HEK293 (cell line): ENCODE results near the gene SDHD.

Experiments used
- BCL11A ChIP-seq: fragments of 450-650 bp; formaldehyde crosslinking; IDR thresholded peaks from 2 replicates; pipeline ENCODE4 v1.5.1; 2016; ENCODE audit warnings: low read depth, missing biosample characterization, missing genetic modification characterization
- EGR2 ChIP-seq: fragments of 450-650 bp; formaldehyde crosslinking; IDR thresholded peaks from 2 replicates; pipeline ENCODE4 v1.5.1; 2016; ENCODE audit warnings: low read depth, missing biosample characterization, missing genetic modification characterization
- GFI1B ChIP-seq: fragments of 450-650 bp; formaldehyde crosslinking; IDR thresholded peaks from 2 replicates; pipeline ENCODE4 v1.5.1; 2016; ENCODE audit warnings: missing biosample characterization, missing genetic modification characterization
- GLIS1 ChIP-seq: fragments of 450-650 bp; formaldehyde crosslinking; IDR thresholded peaks from 2 replicates; pipeline ENCODE4 v1.5.1; 2016; ENCODE audit warnings: missing biosample characterization, missing genetic modification characterization
- IKZF3 ChIP-seq: fragments of 450-650 bp; IDR thresholded peaks from 2 replicates; pipeline ENCODE4 v1.5.0; 2018; ENCODE audit warnings: missing biosample characterization, mild to moderate bottlenecking, missing genetic modification characterization, moderate library complexity
- MZF1 ChIP-seq: fragments of 450-650 bp; formaldehyde crosslinking; IDR thresholded peaks from 2 replicates; pipeline ENCODE4 v1.5.1; 2017; ENCODE audit warnings: missing biosample characterization, missing genetic modification characterization, borderline replicate concordance
- PRDM4 ChIP-seq: fragments of 450-650 bp; formaldehyde crosslinking; IDR thresholded peaks from 2 replicates; pipeline ENCODE4 v1.5.1; 2017; ENCODE audit warnings: missing biosample characterization, missing genetic modification characterization
- REPIN1 ChIP-seq: fragments of 450-650 bp; formaldehyde crosslinking; IDR thresholded peaks from 2 replicates; pipeline ENCODE4 v1.5.1; 2017; ENCODE audit warnings: missing biosample characterization, missing genetic modification characterization, low read depth
- SP2 ChIP-seq: fragments of 450-650 bp; formaldehyde crosslinking; IDR thresholded peaks from 2 replicates; pipeline ENCODE4 v1.5.1; 2016; ENCODE audit warnings: missing biosample characterization, missing genetic modification characterization
- TRIM28 ChIP-seq: IDR thresholded peaks from 2 replicates; pipeline ENCODE4 v1.6.1; 2011; ENCODE audit warnings: low read length, control low read depth, borderline replicate concordance
- ZBTB1 ChIP-seq: fragments of 450-650 bp; formaldehyde crosslinking; IDR thresholded peaks from 2 replicates; pipeline ENCODE4 v1.5.1; 2016; ENCODE audit warnings: missing biosample characterization, missing genetic modification characterization
- ZBTB10 ChIP-seq: fragments of 450-650 bp; formaldehyde crosslinking; IDR thresholded peaks from 2 replicates; pipeline ENCODE4 v1.5.1; 2016; ENCODE audit warnings: missing biosample characterization, missing genetic modification characterization
- ZBTB11 ChIP-seq: fragments of 450-650 bp; formaldehyde crosslinking; conservative IDR thresholded peaks from 2 replicates; pipeline ENCODE4 v1.5.1; 2016; ENCODE audit warnings: low read depth, missing biosample characterization, missing genetic modification characterization
- ZBTB20 ChIP-seq: fragments of 450-650 bp; formaldehyde crosslinking; IDR thresholded peaks from 2 replicates; pipeline ENCODE4 v1.5.1; 2016; ENCODE audit warnings: missing biosample characterization, missing genetic modification characterization
- ZBTB7A ChIP-seq: fragments of 450-650 bp; formaldehyde crosslinking; IDR thresholded peaks from 2 replicates; pipeline ENCODE4 v1.5.1; 2016; ENCODE audit warnings: low read depth, missing biosample characterization, missing genetic modification characterization
- ZNF157 ChIP-seq: fragments of 450-650 bp; formaldehyde crosslinking; IDR thresholded peaks from 2 replicates; pipeline ENCODE4 v1.5.1; 2016; ENCODE audit warnings: missing biosample characterization, missing genetic modification characterization
- ZNF335 ChIP-seq: fragments of 450-650 bp; formaldehyde crosslinking; conservative IDR thresholded peaks from 2 replicates; pipeline ENCODE4 v1.5.1; 2016; ENCODE audit warnings: missing biosample characterization, missing genetic modification characterization
- ZNF518A ChIP-seq: fragments of 450-650 bp; formaldehyde crosslinking; conservative IDR thresholded peaks from 2 replicates; pipeline ENCODE4 v1.5.1; 2016; ENCODE audit warnings: low read depth, missing biosample characterization, missing genetic modification characterization
- ZNF555 ChIP-seq: fragments of 450-650 bp; formaldehyde crosslinking; conservative IDR thresholded peaks from 2 replicates; pipeline ENCODE4 v1.5.1; 2017; ENCODE audit warnings: missing biosample characterization, mild to moderate bottlenecking, missing genetic modification characterization, inconsistent platforms
- ZNF600 ChIP-seq: fragments of 450-650 bp; formaldehyde crosslinking; IDR thresholded peaks from 2 replicates; pipeline ENCODE4 v1.5.1; 2016; ENCODE audit warnings: missing biosample characterization, missing genetic modification characterization
- ZNF692 ChIP-seq: fragments of 450-650 bp; formaldehyde crosslinking; IDR thresholded peaks from 2 replicates; pipeline ENCODE4 v1.5.1; 2016; ENCODE audit warnings: missing biosample characterization, missing genetic modification characterization
- ZNF76 ChIP-seq: fragments of 450-650 bp; formaldehyde crosslinking; IDR thresholded peaks from 2 replicates; pipeline ENCODE4; 2016; ENCODE audit warnings: low read depth, missing biosample characterization, missing genetic modification characterization, borderline replicate concordance
- ZNF776 ChIP-seq: fragments of 450-650 bp; formaldehyde crosslinking; IDR thresholded peaks from 2 replicates; pipeline ENCODE4 v1.5.0; 2017; ENCODE audit warnings: missing biosample characterization, missing genetic modification characterization, borderline replicate concordance
- ZXDB ChIP-seq: fragments of 450-650 bp; formaldehyde crosslinking; IDR thresholded peaks from 2 replicates; pipeline ENCODE4 v1.5.1; 2016; ENCODE audit warnings: missing biosample characterization, missing genetic modification characterization

Gene SDHD

GRCh38 chr11:112086422-112087191 lies at the start of gene SDHD, which contains the start of gene TIMM8B (continued):
- TF ChIP-seq PRDM4 (tag by site-specific recombination) = no peak
- TF ChIP-seq SP2 (tag by site-specific recombination) = peak; percentile 93
- TF ChIP-seq REPIN1 (tag by site-specific recombination) = 0 out of 2 replicates have a peak, but pooled peaks have one; percentile 14
- peak; percentile 95 for TF ChIP-seq ZNF518A (tag by site-specific recombination)
- peak; percentile 94 for TF ChIP-seq ZBTB11 (tag by site-specific recombination)
- peak; percentile 42 for TF ChIP-seq ZNF335 (tag by site-specific recombination)
- TF ChIP-seq ZBTB1 (tag by site-specific recombination) = no peak
- no peak for TF ChIP-seq ZBTB7A (tag by site-specific recombination)
- peak; percentile 50 for TF ChIP-seq ZXDB (tag by site-specific recombination)
- peak; percentile 94 for TF ChIP-seq GLIS1 (tag by site-specific recombination)
- TF ChIP-seq BCL11A (tag by site-specific recombination) = no peak
- TF ChIP-seq ZNF776 (tag by site-specific recombination) = no peak
- TF ChIP-seq ZNF555 (tag by site-specific recombination) = no peak
- peak; percentile 29; the same call in 1 of the 2 replicates for TF ChIP-seq TRIM28
- TF ChIP-seq GFI1B = no peak
- 0 out of 2 replicates have a peak, but pooled peaks have one; percentile 30 for TF ChIP-seq IKZF3 (tag by site-specific recombination)
- TF ChIP-seq MZF1 = no peak
- TF ChIP-seq ZBTB20 (tag by site-specific recombination) = peak; percentile 78
- peak; percentile 65 for TF ChIP-seq EGR2 (tag by site-specific recombination)
- TF ChIP-seq ZNF600 = peak; percentile 22; the same call in 1 of the 2 replicates
- peak; percentile 78 for TF ChIP-seq ZNF76 (tag by site-specific recombination)
- no peak for TF ChIP-seq ZBTB10 (tag by site-specific recombination)
- no peak for TF ChIP-seq ZNF157 (tag by site-specific recombination)
- peak; percentile 58; the same call in 1 of the 2 replicates for TF ChIP-seq ZNF692 (tag by site-specific recombination)
